ENCODE measurements around the gene MS4A1.

- no peak for TF ChIP-seq CTCF (IDR thresholded peaks at IDR 0.05)
- TF ChIP-seq POLR2AphosphoS5 (IDR thresholded peaks at IDR 0.05), result no peak
- TF ChIP-seq EP300 (IDR thresholded peaks at IDR 0.05; ENCODE audit: low read depth), result no peak
- TF ChIP-seq POLR2A (IDR thresholded peaks at IDR 0.05), result no peak
Observed at GRCh38 chr11:60454212-60454611, 1.4 kb upstream of the MS4A1 start.
